GM12878 (cell line): Measurements from ENCODE around the gene PRADC1. TPM values are rescaled to one million over a fixed set of nuclear protein-coding genes. Genes with fewer than 3 reads are reported as not detected.

ENCODE experiments used
- ATAC-seq: fragments of 200-7000 bp; cut with Tn5 transposase; 3 replicates; pipeline ENCODE4 v1.9.1; 2020; ENCODE audit warnings: mild to moderate bottlenecking, moderate library complexity
- BruUV-seq: library from RNA; stranded (reverse); fragments of 400-500 nt; replicated peaks from 2 replicates; lab custom pipeline; 2021; lab: Mats Ljungman, UMichigan
- CTCF ChIA-PET: fragments of 300-600 bp; sonication (Branson Sonifier 250); formaldehyde crosslinking; extraction: SDS; loops from one replicate; lab custom pipeline; 2021; ENCODE audit warnings: inconsistent platforms; lab: Yijun Ruan, JAX
- POLR2A ChIA-PET: fragments of 350-600 bp; formaldehyde crosslinking; extraction: SDS; loops from one replicate; lab custom pipeline; 2021; ENCODE audit warnings: inconsistent platforms; lab: Charles Lee
- RAD21 ChIA-PET: fragments of 300-600 bp; sonication (Branson Sonifier 250); formaldehyde crosslinking; loops from one replicate; lab custom pipeline; 2023; ENCODE audit warnings: antibody characterized with exemption; ENCODE audit not compliant: unreplicated experiment; lab: Charles Lee
- SMC1A ChIA-PET: fragments of 300-600 bp; sonication (Branson Sonifier 250); formaldehyde crosslinking; loops from one replicate; lab custom pipeline; 2023; ENCODE audit not compliant: unreplicated experiment, uncharacterized antibody; lab: Charles Lee
- DNase-seq: peaks from one replicate; pipeline ENCODE4 v3.0.0-alpha.2; 2011; ENCODE audit warnings: low read depth, low spot score
- FAIRE-seq: peaks from 3 replicates; lab custom pipeline; 2011; peaks lifted over from hg19 to GRCh38; lab: Jason Lieb, UNC
- H2AFZ ChIP-seq: 2 replicates; pipeline ENCODE4 v1.6.0; 2011; ENCODE audit warnings: low read depth, low read length, control low read depth; ENCODE audit not compliant: control insufficient read depth
- H3K27ac ChIP-seq: 2 replicates; pipeline ENCODE4 v1.5.1; 2011; ENCODE audit warnings: control low read depth; ENCODE audit not compliant: control insufficient read depth, insufficient read depth
- H3K27me3 ChIP-seq, 2 experiments: replicated peaks in 1 of 2; 2 replicates each; pipeline versions ENCODE4 v1.6.0 to v1.6.1; 2011; ENCODE audit warnings: low read length in 1 of 2; ENCODE audit not compliant: control insufficient read depth in 2 of 2, insufficient read depth in 2 of 2
- H3K36me3 ChIP-seq, 2 experiments: 2 replicates each; pipeline ENCODE4 v1.5.1; 2011; ENCODE audit warnings: low read length in 1 of 2; ENCODE audit not compliant: control insufficient read depth in 2 of 2, insufficient read depth in 2 of 2
- H3K4me1 ChIP-seq: 2 replicates; pipeline ENCODE4 v1.6.1; 2011; ENCODE audit warnings: mild to moderate bottlenecking, low read length, moderate library complexity, mixed read lengths; ENCODE audit not compliant: control insufficient read depth, insufficient read depth
- H3K4me2 ChIP-seq: 2 replicates; pipeline ENCODE4 v1.6.0; 2011; ENCODE audit warnings: control low read depth; ENCODE audit not compliant: control insufficient read depth, insufficient read depth
- H3K4me3 ChIP-seq: fragments of 200-600 bp; sonication (generic); 2 replicates; pipeline ENCODE4 v1.5.1; 2016
- H3K79me2 ChIP-seq: 2 replicates; pipeline ENCODE4 v1.6.0; 2011; ENCODE audit warnings: low read length; ENCODE audit not compliant: control insufficient read depth, insufficient read depth
- H3K9ac ChIP-seq: 2 replicates; pipeline ENCODE4 v1.8.0; 2011; ENCODE audit warnings: low read length, control low read depth, mixed read lengths; ENCODE audit not compliant: control insufficient read depth, insufficient read depth
- H3K9me3 ChIP-seq: replicated peaks from 3 replicates; pipeline ENCODE4 v1.5.1; 2011; ENCODE audit warnings: mild to moderate bottlenecking, low read length; ENCODE audit not compliant: control insufficient read depth, insufficient read depth
- H4K20me1 ChIP-seq: 2 replicates; pipeline ENCODE4 v1.6.0; 2011; ENCODE audit not compliant: control insufficient read depth, insufficient read depth
- CEBPB ChIP-seq, 2 experiments: fragments of 150-350 bp in 1 of 2; IDR thresholded peaks; 2 replicates each; pipeline ENCODE4 v1.6.1; 2012 to 2014; ENCODE audit warnings: low read depth in 2 of 2, low read length in 2 of 2, borderline replicate concordance in 1 of 2, inconsistent platforms in 1 of 2
- CHD1 ChIP-seq: IDR thresholded peaks from 2 replicates; pipeline ENCODE4 v1.6.1; 2012; ENCODE audit warnings: low read depth, low read length, improper control_type of control experiment
- CHD2 ChIP-seq: IDR thresholded peaks from 2 replicates; pipeline ENCODE4 v1.6.1; 2011; ENCODE audit warnings: low read depth, low read length, improper control_type of control experiment, borderline replicate concordance
- ELK1 ChIP-seq: IDR thresholded peaks from 2 replicates; pipeline ENCODE4 v1.6.1; 2012; ENCODE audit warnings: low read depth, low read length, improper control_type of control experiment
- KDM1A ChIP-seq: fragments of 200-600 bp; sonication (generic); IDR thresholded peaks from 2 replicates; pipeline ENCODE4 v1.6.1; 2016; ENCODE audit warnings: borderline replicate concordance
- MEF2A ChIP-seq: IDR thresholded peaks from 2 replicates; pipeline ENCODE4 v1.6.1; 2011; ENCODE audit warnings: low read depth, mild to moderate bottlenecking, low read length, moderate library complexity; ENCODE audit not compliant: insufficient read depth
- MYC ChIP-seq: IDR thresholded peaks from 2 replicates; pipeline ENCODE4 v1.6.1; 2011; ENCODE audit warnings: mild to moderate bottlenecking, low read length, moderate library complexity, inconsistent platforms; ENCODE audit not compliant: insufficient read depth, insufficient replicate concordance, insufficient read length, severe bottlenecking
- PML ChIP-seq: IDR thresholded peaks from 2 replicates; pipeline ENCODE4 v1.6.1; 2012; ENCODE audit warnings: low read length, inconsistent platforms
- SIX5 ChIP-seq: IDR thresholded peaks from 2 replicates; pipeline ENCODE4 v1.6.1; 2011; ENCODE audit warnings: mild to moderate bottlenecking, low read depth, low read length, moderate library complexity; ENCODE audit not compliant: severe bottlenecking
- SMARCA5 ChIP-seq: fragments of 450-650 bp; IDR thresholded peaks from 2 replicates; pipeline ENCODE4 v1.6.1; 2017; ENCODE audit warnings: mild to moderate bottlenecking
- TCF7 ChIP-seq: IDR thresholded peaks from 2 replicates; pipeline ENCODE4 v1.6.1; 2014; ENCODE audit warnings: antibody characterized with exemption, borderline replicate concordance
- WGBS: methylation state at CpG from one replicate; pipeline ENCODE4 v1.1.6; 2016; ENCODE audit warnings: low lambda C conversion rate; ENCODE audit not compliant: insufficient replicate concordance, insufficient coverage; ENCODE audit errors: missing lambda C conversion rate; 5-methylcytosine and 5-hydroxymethylcytosine counted together
- in situ Hi-C: fragments of 300-500 bp; cut with MboI; formaldehyde crosslinking; loops from 9 replicates; pipeline ENCODE4 v1.14.3; 2018; ENCODE audit warnings: mixed read lengths
- intact Hi-C: fragments of 100-400 bp; cut with micrococcal nuclease; formaldehyde crosslinking; loops from one replicate; pipeline ENCODE4 v1.14.2; 2022; ENCODE audit not compliant: unreplicated experiment
- polyA plus RNA-seq, 11 experiments: library from polyadenylated mRNA; depleted of rRNA in 4 of 11; unstranded in 6 of 11; stranded (reverse) in 5 of 11; fragments of >200 nt; fragmentation: Nextera tagmentation in 4 of 11; fragmentation: Illumina TruSeq in 1 of 11; extraction: Ambion mirVana in 4 of 11; extraction: Trizol in 1 of 11; gene quantifications; 1 replicate in 1 of 11; 2 replicates in 10 of 11; pipeline versions ENCODE4 v1.2.1 to v1.2.3, GENCODE V29; 2011 to 2016; ENCODE audit warnings: inconsistent platforms in 2 of 11, missing spikeins in 2 of 11, low read depth in 1 of 11
- total RNA-seq, 4 experiments: library from RNA; depleted of rRNA in 3 of 4; stranded (reverse); fragments of >200 nt in 3 of 4; fragmentation: Illumina TruSeq in 1 of 4; extraction: Trizol in 1 of 4; gene quantifications; 2 replicates each; pipeline versions ENCODE4 v1.2.1 to v1.2.3, GENCODE V29; 2013 to 2021

PRADC1 gene
- total and polyA plus RNA-seq, 10 of the 15 experiments (the other 5 are each of a cell fraction or from before 2014, with no cell fraction given) = 3.7 to 39.0 (median 13.8) TPM

- in situ Hi-C loops = no loop called here
- H3K79me2 ChIP-seq = no peaks in the 10 kb centered on the region
- intact Hi-C loops = no loop called here
- RAD21 ChIA-PET = no interaction called here
- H3K27ac ChIP-seq = no peak overlapping the region
- H2AFZ ChIP-seq = no peak overlapping the region
- H3K27me3 ChIP-seq = no peaks in the 10 kb centered on the region
- ATAC-seq (no peak), DNase-seq (no peak), FAIRE-seq (no peak)
- H3K4me1 ChIP-seq = no peaks in the 10 kb centered on the region
- SMC1A ChIA-PET = no interaction called here
- CTCF ChIA-PET = interaction anchor here (1.0 to 1.8 kb wide), 2 partner anchors 19 to 32 kb away, joined by 3 to 4 read pairs; no protein-coding TSS in a partner anchor
- H3K4me2 ChIP-seq = no peak overlapping the region
- no TSS peak for BruUV-seq
- no peaks in the 10 kb centered on the region for H3K9me3 ChIP-seq
- no peak overlapping the region for H3K9ac ChIP-seq
- no peak for TF ChIP-seq CHD1
- TF ChIP-seq TCF7 = no peak
- no peak for TF ChIP-seq MYC
- no peak for TF ChIP-seq CEBPB (IDR thresholded peaks at IDR 0.05; ENCODE audit: borderline replicate concordance in 1 of 2, low read depth in 2 of 2, low read length in 2 of 2)
- no peak for TF ChIP-seq SIX5
- no peak for TF ChIP-seq MEF2A
- no peak for TF ChIP-seq PML
- TF ChIP-seq KDM1A = no peak
- no peak for TF ChIP-seq CHD2
- no peak for TF ChIP-seq ELK1
- TF ChIP-seq SMARCA5 = no peak
- H3K36me3 ChIP-seq = peaks cover 13 to 21% of the 10 kb centered on the region in 2 experiments; a peak in 3 of 4 replicates
- WGBS = 91% methylated on average over 8 of the region's 8 CpGs
- H3K4me3 ChIP-seq = no peak overlapping the region
- POLR2A ChIA-PET = interaction anchor here (0.6 kb wide), 1 partner anchor 18 kb away, joined by 5 read pairs; no protein-coding TSS in a partner anchor
- H4K20me1 ChIP-seq = no peaks in the 10 kb centered on the region
Observed at GRCh38 chr2:73258186-73258912, 25.3 kb upstream of the PRADC1 start.
